BE2C (cell line): ENCODE measurements around the gene ITGAE. TPM values are rescaled to one million over a fixed set of nuclear protein-coding genes. Genes with fewer than 3 reads are reported as not detected.
A peak's percentile ranks its signal among the peaks of the same experiment; 100 is the strongest.

ENCODE experiments used
- DNase-seq: peaks from one replicate; pipeline ENCODE4 v3.0.0-alpha.2; 2020
- H3K27me3 ChIP-seq: fragments of 250-450 bp; sonication (Bioruptor Pico); 2 replicates; pipeline ENCODE4 v1.5.1; 2020; ENCODE audit warnings: mild to moderate bottlenecking
- H3K36me3 ChIP-seq: fragments of 250-450 bp; sonication (Bioruptor Pico); 2 replicates; pipeline ENCODE4 v1.5.1; 2020; ENCODE audit warnings: mild to moderate bottlenecking
- H3K4me1 ChIP-seq: fragments of 250-450 bp; sonication (Bioruptor Pico); 2 replicates; pipeline ENCODE4 v1.5.1; 2020
- H3K4me3 ChIP-seq: 2 replicates; pipeline ENCODE4 v1.5.1; 2011; ENCODE audit warnings: low read depth, low read length
- H3K9me3 ChIP-seq: fragments of 250-450 bp; sonication (Bioruptor Pico); 2 replicates; pipeline ENCODE4 v1.5.1; 2020
- CTCF ChIP-seq: IDR thresholded peaks from 2 replicates; pipeline ENCODE4 v1.5.1; 2012; ENCODE audit warnings: mild to moderate bottlenecking, low read depth, low read length
- polyA plus RNA-seq: library from polyadenylated mRNA; unstranded; fragments of >200 nt; gene quantifications from one replicate; pipeline ENCODE4 v1.2.1, GENCODE V29; 2012; ENCODE audit warnings: low read depth, missing spikeins; ENCODE audit not compliant: insufficient read length, insufficient read depth

ITGAE gene
- 26.4 TPM for polyA plus RNA-seq

- Histone ChIP-seq H3K4me3 (no peak within 1 kb of the TSS), H3K27me3 (no peaks in the 10 kb centered on the region), H3K4me1 (no peaks in the 10 kb centered on the region), H3K9me3 (no peaks in the 10 kb centered on the region), H3K36me3 (no peaks in the 10 kb centered on the region)
- DNase-seq = no peak
- no peak for TF ChIP-seq CTCF
Observed at GRCh38 chr17:3800362-3801271, at the start of gene ITGAE. ITGAE (minus strand) TSS chr17:3801188; CDS start chr17:3801144, 44 bp downstream.

GRCh38 chr17:3848229-3848835 is 47.3 kb upstream of the ITGAE start:
- H3K4me3 ChIP-seq = no peak overlapping the region
- no peaks in the 10 kb centered on the region for H3K27me3 ChIP-seq
- TF ChIP-seq CTCF = no peak
- no peak for DNase-seq
- no peaks in the 10 kb centered on the region for H3K4me1 ChIP-seq
- H3K36me3 ChIP-seq = no peaks in the 10 kb centered on the region
- H3K9me3 ChIP-seq = no peaks in the 10 kb centered on the region

- Histone ChIP-seq H3K4me3 (no peak overlapping the region), H3K9me3 (no peaks in the 10 kb centered on the region), H3K4me1 (no peaks in the 10 kb centered on the region), H3K36me3 (no peaks in the 10 kb centered on the region), H3K27me3 (no peaks in the 10 kb centered on the region)
- TF ChIP-seq CTCF = no peak
- no peak for DNase-seq
Observed at GRCh38 chr17:3847165-3847670, 46.2 kb upstream of the ITGAE start.

- DNase-seq = no peak
- no peaks in the 10 kb centered on the region for H3K27me3 ChIP-seq
- H3K4me3 ChIP-seq = peak overlapping the region; percentile 21; the same call in 1 of the 2 replicates
- no peaks in the 10 kb centered on the region for H3K36me3 ChIP-seq
- no peaks in the 10 kb centered on the region for H3K9me3 ChIP-seq
- H3K4me1 ChIP-seq = no peaks in the 10 kb centered on the region
- no peak for TF ChIP-seq CTCF
Observed at GRCh38 chr17:3846437-3847164, 45.6 kb upstream of the ITGAE start.

- Histone ChIP-seq H3K9me3 (no peaks in the 10 kb centered on the region), H3K4me1 (no peaks in the 10 kb centered on the region), H3K27me3 (no peaks in the 10 kb centered on the region), H3K4me3 (peak within 1 kb of the TSS; percentile 75), H3K36me3 (no peaks in the 10 kb centered on the region; the same call in 1 of the 2 replicates)
- peak; percentile 62 for TF ChIP-seq CTCF
- DNase-seq = peak; percentile 85
Observed at GRCh38 chr17:3845621-3846436, 44.8 kb upstream of the ITGAE start, which contains the start of gene NCBP3. NCBP3 (minus strand) TSS chr17:3846246; CDS start chr17:3846223, 23 bp downstream.
